HCEC 1CT (cell line): ENCODE results near the gene DDX59.

Experiments
- DNase-seq: peaks from one replicate; pipeline ENCODE4 v3.0.0-alpha.2; 2017

DDX59 gene

GRCh38 chr1:200669314-200670241 is at the start of gene DDX59:
Gene DDX59 (minus strand): TSS chr1:200669907. CDS start chr1:200666740, 3,167 bp downstream.
- DNase-seq, result peak; percentile 97

GRCh38 chr1:200714504-200715187 is 44.9 kb upstream of the DDX59 start:
- DNase-seq, result no peak

GRCh38 chr1:200710166-200710565 is 40.5 kb upstream of the DDX59 start:
- no peak for DNase-seq

- DNase-seq, result no peak
Observed at GRCh38 chr1:200708769-200709168, 39.1 kb upstream of the DDX59 start.

- no peak for DNase-seq
Observed at GRCh38 chr1:200708161-200708560, 38.5 kb upstream of the DDX59 start.

GRCh38 chr1:200707116-200707515 is 37.4 kb upstream of the DDX59 start:
- DNase-seq, result no peak

GRCh38 chr1:200706111-200706814 is 36.6 kb upstream of the DDX59 start:
- no peak for DNase-seq

- DNase-seq, result no peak
Observed at GRCh38 chr1:200704986-200705500, 35.3 kb upstream of the DDX59 start.

GRCh38 chr1:200699871-200700270 is 30.2 kb upstream of the DDX59 start:
- DNase-seq, result no peak

- no peak for DNase-seq
Observed at GRCh38 chr1:200694738-200695137, 25.0 kb upstream of the DDX59 start.

GRCh38 chr1:200693327-200693726 is 23.6 kb upstream of the DDX59 start:
- no peak for DNase-seq

GRCh38 chr1:200692316-200692715 is 22.6 kb upstream of the DDX59 start:
- DNase-seq, result no peak

GRCh38 chr1:200686620-200687019 is 16.9 kb upstream of the DDX59 start:
- no peak for DNase-seq

GRCh38 chr1:200684015-200684414 is 14.3 kb upstream of the DDX59 start:
- DNase-seq, result no peak

GRCh38 chr1:200683298-200683697 is 13.6 kb upstream of the DDX59 start:
- DNase-seq, result no peak

- no peak for DNase-seq
Observed at GRCh38 chr1:200681231-200681630, 11.5 kb upstream of the DDX59 start.

GRCh38 chr1:200676829-200677228 is 7.1 kb upstream of the DDX59 start:
- DNase-seq, result no peak

GRCh38 chr1:200675588-200675852 is 5.8 kb upstream of the DDX59 start:
- no peak for DNase-seq

- no peak for DNase-seq
Observed at GRCh38 chr1:200674838-200675587, 5.3 kb upstream of the DDX59 start.

GRCh38 chr1:200673952-200674823 is 4.5 kb upstream of the DDX59 start:
- DNase-seq, result peak; percentile 39

- DNase-seq, result no peak
Observed at GRCh38 chr1:200671235-200671786, 1.6 kb upstream of the DDX59 start.
